ENCODE data around the gene OR51A2. TPM values are rescaled to one million over a fixed set of nuclear protein-coding genes. Genes with fewer than 3 reads are reported as not detected.

Gene OR51A2
- total RNA-seq, 1 experiment from 2014 or later, result not detected

- Histone ChIP-seq H3K36me3 (ENCODE audit: control insufficient read depth in 1 of 2, insufficient read depth in 2 of 2, low read length in 2 of 2) (no peaks in the 10 kb centered on the region), H3K9me2 (ENCODE audit: insufficient read depth) (no peaks in the 10 kb centered on the region), H3K27ac (ENCODE audit: low read depth, low read length) (no peak overlapping the region), H3K9me3 (ENCODE audit: control insufficient read depth in 1 of 2, insufficient read depth in 1 of 2, low read depth in 1 of 2, low read length in 2 of 2) (no peaks in the 10 kb centered on the region), H3K4me1 (ENCODE audit: control insufficient read depth in 1 of 2, insufficient read depth in 2 of 2, low read length in 2 of 2) (no peaks in the 10 kb centered on the region), H2AFZ (ENCODE audit: low read depth, low read length, poor library complexity, severe bottlenecking) (no peak overlapping the region), H3K4me3 (replicated peaks in 1 of 2; ENCODE audit: low read depth in 1 of 2, low read length in 2 of 2) (no peak overlapping the region), H3K9ac (ENCODE audit: low read length) (no peak overlapping the region), H4K20me1 (ENCODE audit: insufficient read depth) (no peaks in the 10 kb centered on the region), H3K27me3 (ENCODE audit: insufficient read depth, low read length) (peaks cover 43% of the 10 kb centered on the region), H3K79me2 (ENCODE audit: insufficient read depth, low read length) (no peaks in the 10 kb centered on the region), H3K4me2 (ENCODE audit: low read length) (no peak overlapping the region)
- ChIA-PET POLR2A (no interaction called here), CTCF (no interaction called here), RAD21 (ENCODE audit: low non-redundant PET in 1 of 2, low total read pairs in 2 of 2, uncharacterized antibody in 2 of 2, unreplicated experiment in 2 of 2) (no interaction called here)
- intact Hi-C loops (cut with micrococcal nuclease), result no loop called here
- ATAC-seq, result no peak
- no peak for DNase-seq (ENCODE audit: low read depth, low spot score)
- BruUV-seq (replicated peaks), result no TSS peak
- no peak for TF ChIP-seq SRF (IDR thresholded peaks at IDR 0.05; ENCODE audit: low read depth)
- no peak for TF ChIP-seq ATF3 (IDR thresholded peaks at IDR 0.05)
- TF ChIP-seq ZFX (IDR thresholded peaks at IDR 0.05), result no peak
- no peak for TF ChIP-seq EZH2phosphoT487 (IDR thresholded peaks at IDR 0.05; ENCODE audit: borderline replicate concordance)
- TF ChIP-seq SIN3A (IDR thresholded peaks at IDR 0.05; ENCODE audit: low read depth), result no peak
- no peak for TF ChIP-seq EGR1 (IDR thresholded peaks at IDR 0.05; ENCODE audit: low read depth)
- TF ChIP-seq SP1 (IDR thresholded peaks at IDR 0.05; ENCODE audit: low read depth), result no peak
Observed at GRCh38 chr11:4962816-4963215, 7.3 kb upstream of the OR51A2 start.

GRCh38 chr11:4960877-4961276, 5.4 kb upstream of the OR51A2 start:
- intact Hi-C loops (cut with micrococcal nuclease), result no loop called here
- POLR2A ChIA-PET, result no interaction called here

More at GRCh38 chr11:4960877-4961276, 5.4 kb upstream of the OR51A2 start:
- H4K20me1 ChIP-seq (ENCODE audit: insufficient read depth), result no peaks in the 10 kb centered on the region
- H3K9ac ChIP-seq (ENCODE audit: low read length), result no peak overlapping the region
- H3K9me2 ChIP-seq (ENCODE audit: insufficient read depth), result no peaks in the 10 kb centered on the region
- DNase-seq (ENCODE audit: low read depth, low spot score) (no peak), ATAC-seq (no peak)
- no peak overlapping the region for H3K4me3 ChIP-seq (replicated peaks in 1 of 2; ENCODE audit: low read depth in 1 of 2, low read length in 2 of 2)
- CTCF ChIA-PET, result no interaction called here
- BruUV-seq (replicated peaks), result no TSS peak
- H3K9me3 ChIP-seq (ENCODE audit: control insufficient read depth in 1 of 2, insufficient read depth in 1 of 2, low read depth in 1 of 2, low read length in 2 of 2), result no peaks in the 10 kb centered on the region
- TF ChIP-seq ZNF274 (IDR thresholded peaks at IDR 0.05; ENCODE audit: low read depth, low read length) (no peak), POLR2A (IDR thresholded peaks at IDR 0.05; ENCODE audit: borderline replicate concordance, extremely low read depth, insufficient read depth, insufficient read length) (no peak)
- no peaks in the 10 kb centered on the region for H3K4me1 ChIP-seq (ENCODE audit: control insufficient read depth in 1 of 2, insufficient read depth in 2 of 2, low read length in 2 of 2)
- no peak overlapping the region for H2AFZ ChIP-seq (ENCODE audit: low read depth, low read length, poor library complexity, severe bottlenecking)
- H3K27ac ChIP-seq (ENCODE audit: low read depth, low read length), result no peak overlapping the region
- no peaks in the 10 kb centered on the region for H3K36me3 ChIP-seq (ENCODE audit: control insufficient read depth in 1 of 2, insufficient read depth in 2 of 2, low read length in 2 of 2)
- H3K79me2 ChIP-seq (ENCODE audit: insufficient read depth, low read length), result no peaks in the 10 kb centered on the region
- peaks cover 39% of the 10 kb centered on the region for H3K27me3 ChIP-seq (ENCODE audit: insufficient read depth, low read length)
- no peak overlapping the region for H3K4me2 ChIP-seq (ENCODE audit: low read length)
- RAD21 ChIA-PET (ENCODE audit: low non-redundant PET in 1 of 2, low total read pairs in 2 of 2, uncharacterized antibody in 2 of 2, unreplicated experiment in 2 of 2), result no interaction called here
